HAP-1 (cell line): ENCODE data around the gene ACOT7.
A peak's percentile ranks its signal among the peaks of the same experiment; 100 is the strongest.

Source experiments
- DNase-seq, 2 experiments: peaks; one replicate each; pipeline ENCODE4 v3.0.0-alpha.2; 2016 to 2020; ENCODE audit warnings: low spot score in 2 of 2
- H3K27me3 ChIP-seq: fragments of 250-450 bp; sonication (Bioruptor Pico); 2 replicates; pipeline ENCODE4 v1.5.1; 2020; ENCODE audit warnings: low read depth, mild to moderate bottlenecking, moderate library complexity
- H3K36me3 ChIP-seq: fragments of 250-450 bp; sonication (Bioruptor Pico); replicated peaks from 2 replicates; pipeline ENCODE4 v1.5.1; 2020; ENCODE audit warnings: mild to moderate bottlenecking
- H3K4me1 ChIP-seq: fragments of 250-450 bp; sonication (Bioruptor Pico); 2 replicates; pipeline ENCODE4 v1.5.1; 2020; ENCODE audit warnings: mild to moderate bottlenecking
- H3K4me3 ChIP-seq: fragments of 250-450 bp; sonication (Bioruptor Pico); 2 replicates; pipeline ENCODE4 v1.5.1; 2020; ENCODE audit warnings: mild to moderate bottlenecking, moderate library complexity
- H3K9me3 ChIP-seq: fragments of 250-450 bp; sonication (Bioruptor Pico); 2 replicates; pipeline ENCODE4 v1.5.1; 2020; ENCODE audit warnings: mild to moderate bottlenecking, moderate library complexity
- in situ Hi-C: fragments of 300-500 bp; cut with MboI; formaldehyde crosslinking; loops from 3 replicates; pipeline ENCODE4 v1.14.3; 2020; ENCODE audit warnings: low sequenced_read_pairs, inconsistent platforms, mixed read lengths

ACOT7 gene

GRCh38 chr1:6427441-6428390 is 34.1 kb upstream of the ACOT7 start:
- Histone ChIP-seq H3K9me3 (no peaks in the 10 kb centered on the region), H3K4me1 (peaks cover 6% of the 10 kb centered on the region), H3K4me3 (no peak overlapping the region), H3K27me3 (peaks cover 12% of the 10 kb centered on the region), H3K36me3 (no peaks in the 10 kb centered on the region)
- DNase-seq: no peak
- in situ Hi-C loops: no loop called here

GRCh38 chr1:6426972-6427350 is 33.4 kb upstream of the ACOT7 start:
- in situ Hi-C loops: no loop called here
- DNase-seq: no peak
- H3K4me1 ChIP-seq: peaks cover 6% of the 10 kb centered on the region
- H3K27me3 ChIP-seq: peaks cover 12% of the 10 kb centered on the region
- H3K4me3 ChIP-seq: no peak overlapping the region
- no peaks in the 10 kb centered on the region for H3K36me3 ChIP-seq
- no peaks in the 10 kb centered on the region for H3K9me3 ChIP-seq

- Histone ChIP-seq H3K36me3 (no peaks in the 10 kb centered on the region), H3K27me3 (peaks cover 15% of the 10 kb centered on the region), H3K9me3 (no peaks in the 10 kb centered on the region), H3K4me1 (peaks cover 6% of the 10 kb centered on the region), H3K4me3 (no peak overlapping the region)
- DNase-seq: no peak
- in situ Hi-C loops: no loop called here
These were observed 32.9 kb upstream of the ACOT7 start for GRCh38 chr1:6426277-6426971.

GRCh38 chr1:6425658-6426057 is 32.1 kb upstream of the ACOT7 start:
- H3K36me3 ChIP-seq: no peaks in the 10 kb centered on the region
- H3K4me1 ChIP-seq: peaks cover 6% of the 10 kb centered on the region
- H3K4me3 ChIP-seq: peak overlapping the region; percentile 24
- no peaks in the 10 kb centered on the region for H3K9me3 ChIP-seq
- peaks cover 19% of the 10 kb centered on the region for H3K27me3 ChIP-seq
- no peak for DNase-seq
- in situ Hi-C loops: no loop called here

GRCh38 chr1:6424619-6425593 is 31.3 kb upstream of the ACOT7 start, which contains the start of gene ESPN:
Gene ESPN (plus strand): TSS chr1:6424776. CDS start chr1:6424956, 180 bp downstream.
- Histone ChIP-seq H3K4me1 (peaks cover 10% of the 10 kb centered on the region), H3K27me3 (peaks cover 19% of the 10 kb centered on the region), H3K9me3 (no peaks in the 10 kb centered on the region), H3K36me3 (no peaks in the 10 kb centered on the region), H3K4me3 (peak within 1 kb of the TSS; percentile 24)
- in situ Hi-C loops: no loop called here
- DNase-seq: no peak

- Histone ChIP-seq H3K27me3 (peaks cover 21% of the 10 kb centered on the region), H3K36me3 (no peaks in the 10 kb centered on the region), H3K9me3 (no peaks in the 10 kb centered on the region), H3K4me1 (peaks cover 10% of the 10 kb centered on the region), H3K4me3 (peak overlapping the region; percentile 21)
- DNase-seq: peak in 1 of 2 experiments; percentile 42
- in situ Hi-C loops: no loop called here
These were observed 30.5 kb upstream of the ACOT7 start for GRCh38 chr1:6424000-6424565.

GRCh38 chr1:6423321-6423999 is 29.9 kb upstream of the ACOT7 start:
- DNase-seq: peak; percentile 48 to 77
- H3K9me3 ChIP-seq: no peaks in the 10 kb centered on the region
- in situ Hi-C loops: no loop called here
- H3K4me3 ChIP-seq: peak overlapping the region; percentile 21
- H3K4me1 ChIP-seq: peaks cover 10% of the 10 kb centered on the region
- no peaks in the 10 kb centered on the region for H3K36me3 ChIP-seq
- H3K27me3 ChIP-seq: peaks cover 28% of the 10 kb centered on the region

- in situ Hi-C loops: no loop called here
- H3K4me3 ChIP-seq: no peak overlapping the region
- H3K9me3 ChIP-seq: no peaks in the 10 kb centered on the region
- no peaks in the 10 kb centered on the region for H3K36me3 ChIP-seq
- peaks cover 10% of the 10 kb centered on the region for H3K4me1 ChIP-seq
- H3K27me3 ChIP-seq: peaks cover 29% of the 10 kb centered on the region
- no peak for DNase-seq
These were observed 27.7 kb upstream of the ACOT7 start for GRCh38 chr1:6421266-6421665.

GRCh38 chr1:6420454-6421042 is 27.0 kb upstream of the ACOT7 start:
- Histone ChIP-seq H3K4me3 (no peak overlapping the region; the same call in 1 of the 2 replicates), H3K27me3 (peaks cover 33% of the 10 kb centered on the region), H3K4me1 (peaks cover 10% of the 10 kb centered on the region), H3K36me3 (no peaks in the 10 kb centered on the region), H3K9me3 (no peaks in the 10 kb centered on the region)
- DNase-seq: no peak
- in situ Hi-C loops: no loop called here

- in situ Hi-C loops: no loop called here
- no peaks in the 10 kb centered on the region for H3K9me3 ChIP-seq
- peak within 1 kb of the TSS; percentile 35 for H3K4me3 ChIP-seq
- H3K36me3 ChIP-seq: no peaks in the 10 kb centered on the region
- H3K4me1 ChIP-seq: peaks cover 10% of the 10 kb centered on the region
- peak; percentile 43 to 80 for DNase-seq
- H3K27me3 ChIP-seq: peaks cover 35% of the 10 kb centered on the region
These were observed 26.4 kb upstream of the ACOT7 start, which contains the start of gene HES2 for GRCh38 chr1:6419804-6420453. Gene HES2 (minus strand): TSS chr1:6419919. CDS start chr1:6419820, 99 bp downstream.

GRCh38 chr1:6419397-6419803 is 25.8 kb upstream of the ACOT7 start:
- in situ Hi-C loops: no loop called here
- Histone ChIP-seq H3K9me3 (no peaks in the 10 kb centered on the region), H3K4me3 (peak overlapping the region; percentile 35), H3K4me1 (peaks cover 15% of the 10 kb centered on the region), H3K36me3 (no peaks in the 10 kb centered on the region), H3K27me3 (peaks cover 40% of the 10 kb centered on the region)
- no peak for DNase-seq
